SK-N-MC (cell line): Measurements from ENCODE around the gene CR1L.
"Not testable (repeated sequence)": the region's sequence is repeated elsewhere in the genome, so short reads cannot be mapped to it uniquely, and the experiment has no call there.

ENCODE experiments used
- DNase-seq: peaks from one replicate; pipeline ENCODE4 v3.0.0-alpha.2; 2011; ENCODE audit warnings: low read depth, low spot score
- H3K27ac ChIP-seq: fragments of 200-600 bp; sonication (generic); 2 replicates; pipeline ENCODE4 v1.5.1; 2016; ENCODE audit warnings: mixed run types
- H3K36me3 ChIP-seq: fragments of 200-600 bp; sonication (generic); 2 replicates; pipeline ENCODE4 v1.6.1; 2017; ENCODE audit warnings: antibody characterized with exemption, low read length, mixed read lengths; ENCODE audit not compliant: insufficient read depth
- H3K4me3 ChIP-seq: fragments of 200-600 bp; sonication (generic); 2 replicates; pipeline ENCODE4 v1.5.1; 2016
- H3K9ac ChIP-seq: fragments of 200-600 bp; sonication (generic); 2 replicates; pipeline ENCODE4 v1.8.0; 2017; ENCODE audit warnings: mixed run types, mixed read lengths; ENCODE audit not compliant: insufficient read length
- H3K9me3 ChIP-seq: fragments of 200-600 bp; sonication (generic); 2 replicates; pipeline ENCODE4 v1.6.1; 2017; ENCODE audit warnings: low read depth, mild to moderate bottlenecking, antibody characterized with exemption, low read length, moderate library complexity, mixed read lengths
- EZH2 ChIP-seq: fragments of 200-600 bp; sonication (generic); IDR thresholded peaks from one replicate; pipeline ENCODE4 v1.6.1; 2017; ENCODE audit warnings: antibody characterized with exemption
- FOXP2 ChIP-seq: optimal IDR thresholded peaks from 2 replicates; pipeline ENCODE3; 2011; ENCODE audit warnings: mild to moderate bottlenecking, moderate library complexity; ENCODE audit not compliant: insufficient read depth; ENCODE audit errors: extremely low read length, control extremely low read depth
- POLR2AphosphoS5 ChIP-seq: IDR thresholded peaks from 2 replicates; pipeline ENCODE4 v1.6.1; 2012; ENCODE audit warnings: mild to moderate bottlenecking, low read depth, low read length, borderline replicate concordance

Gene CR1L

DNA sequence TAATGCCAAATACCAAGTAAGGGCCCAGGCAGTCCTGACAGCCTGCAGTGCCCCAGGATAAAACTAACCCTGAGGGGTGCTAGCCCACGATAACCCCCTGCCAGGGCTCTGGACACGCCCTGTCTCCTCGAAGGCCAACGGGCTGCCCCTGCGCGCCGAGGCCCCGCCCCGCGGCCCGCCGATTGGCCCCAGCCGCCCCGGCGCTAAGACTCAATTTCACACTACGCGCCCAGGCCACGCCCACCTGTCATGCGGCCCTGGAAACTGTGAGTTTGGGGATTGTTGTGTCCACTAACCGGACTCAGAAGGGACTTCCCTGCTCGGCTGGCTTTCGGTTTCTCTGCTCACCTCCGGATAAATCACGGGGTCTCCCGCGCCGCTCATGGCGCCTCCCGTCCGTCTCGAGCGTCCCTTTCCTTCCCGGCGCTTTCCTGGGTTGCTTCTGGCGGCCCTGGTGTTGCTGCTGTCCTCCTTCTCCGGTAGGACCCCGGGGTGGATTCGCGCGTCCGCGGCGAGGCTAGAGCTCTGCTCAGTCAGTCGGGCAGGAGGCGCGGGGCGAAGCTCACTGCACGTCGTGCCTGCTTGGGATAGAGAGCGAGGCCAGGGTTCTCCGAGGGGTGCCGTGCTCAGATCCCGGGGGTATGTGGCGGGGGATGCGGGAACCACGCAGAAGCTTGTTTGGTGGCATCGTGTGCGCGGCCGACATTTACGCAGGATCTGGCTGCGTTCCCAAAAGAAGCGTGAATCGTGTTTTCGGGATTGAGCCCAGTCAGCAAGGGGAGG is at the start of gene CR1L:
CR1L (plus strand) TSS at position 282 of the 783 bp plus-strand sequence; CDS start at position 383, 101 bp downstream.
- Histone ChIP-seq H3K27ac (no peak within 1 kb of the TSS), H3K9ac (no peak within 1 kb of the TSS), H3K36me3 (no peaks in the 10 kb centered on the region), H3K9me3 (no peaks in the 10 kb centered on the region), H3K4me3 (peak within 1 kb of the TSS; percentile 60)
- no peak for DNase-seq
- no peak for TF ChIP-seq POLR2AphosphoS5

DNA sequence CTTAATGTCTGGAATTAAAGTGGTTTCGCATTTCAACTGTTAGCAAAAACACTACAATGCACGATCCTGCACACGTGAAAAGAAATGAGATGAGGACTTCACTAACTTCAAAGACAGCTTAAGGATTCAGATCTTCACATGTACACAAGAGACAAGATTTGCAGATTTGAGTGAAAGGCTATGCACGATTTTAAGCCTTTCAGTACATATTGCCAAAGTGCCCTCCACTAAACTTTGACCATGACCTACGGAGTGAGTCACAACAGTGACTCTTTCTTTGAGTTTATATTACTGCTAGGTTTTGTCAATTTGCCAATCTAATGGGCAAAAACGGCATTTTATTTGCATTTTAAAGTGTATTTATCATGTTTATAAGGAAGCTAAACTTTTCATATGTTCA is 41.2 kb upstream of the CR1L start:
- Histone ChIP-seq H3K4me3 (no peak overlapping the region), H3K36me3 (no peaks in the 10 kb centered on the region), H3K27ac (no peak overlapping the region), H3K9ac (no peak overlapping the region), H3K9me3 (no peaks in the 10 kb centered on the region)
- TF ChIP-seq POLR2AphosphoS5 (no peak), FOXP2 (no peak), EZH2 (no peak)
- DNase-seq: no peak

DNA sequence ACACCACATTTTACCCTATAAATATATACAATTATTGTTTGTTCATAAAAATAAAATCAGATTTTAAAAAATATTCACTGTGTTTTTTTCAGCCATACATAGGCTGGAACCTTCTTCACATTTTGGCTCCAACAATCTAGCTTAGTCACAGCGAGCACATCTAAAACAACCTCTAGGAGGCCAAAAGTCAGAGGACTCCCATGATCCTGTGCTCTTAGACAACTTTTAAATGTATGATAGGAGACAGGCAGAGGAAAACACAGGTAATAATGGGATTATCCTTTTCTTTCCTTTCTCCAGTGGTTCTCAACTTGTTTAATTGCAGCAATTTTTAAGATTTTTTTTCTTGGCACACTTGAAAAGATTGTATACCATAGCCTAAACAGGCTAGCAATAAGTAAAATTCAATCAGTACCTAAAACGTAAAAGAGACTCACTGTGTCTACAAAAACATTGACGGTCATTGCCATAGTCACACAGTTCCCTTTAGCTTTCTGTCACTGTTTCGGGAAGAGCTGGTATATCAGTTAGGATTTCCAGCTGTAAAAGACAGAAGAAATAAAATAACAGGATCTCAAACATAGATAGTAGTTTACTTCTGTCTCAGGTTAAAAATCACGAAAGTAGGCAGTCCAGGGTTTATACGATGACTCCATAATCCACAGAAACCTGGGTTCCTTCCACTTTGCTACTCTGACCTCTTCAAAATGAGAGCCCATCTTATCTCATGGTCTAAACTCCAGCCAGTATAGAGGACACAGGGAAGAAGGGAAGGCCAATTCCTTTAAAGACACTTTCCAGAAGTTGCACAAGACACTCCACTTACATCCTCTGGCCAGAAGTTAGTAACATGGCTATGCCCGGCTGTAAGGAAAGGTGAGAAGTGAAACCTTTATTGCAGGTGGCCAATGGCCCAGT is 39.2 kb upstream of the CR1L start:
- no peak overlapping the region for H3K9ac ChIP-seq
- H3K9me3 ChIP-seq: no peaks in the 10 kb centered on the region
- H3K27ac ChIP-seq: no peak overlapping the region
- H3K36me3 ChIP-seq: no peaks in the 10 kb centered on the region
- no peak for DNase-seq
- H3K4me3 ChIP-seq: no peak overlapping the region
- no peak for TF ChIP-seq FOXP2
- TF ChIP-seq EZH2: no peak
- no peak for TF ChIP-seq POLR2AphosphoS5

DNA sequence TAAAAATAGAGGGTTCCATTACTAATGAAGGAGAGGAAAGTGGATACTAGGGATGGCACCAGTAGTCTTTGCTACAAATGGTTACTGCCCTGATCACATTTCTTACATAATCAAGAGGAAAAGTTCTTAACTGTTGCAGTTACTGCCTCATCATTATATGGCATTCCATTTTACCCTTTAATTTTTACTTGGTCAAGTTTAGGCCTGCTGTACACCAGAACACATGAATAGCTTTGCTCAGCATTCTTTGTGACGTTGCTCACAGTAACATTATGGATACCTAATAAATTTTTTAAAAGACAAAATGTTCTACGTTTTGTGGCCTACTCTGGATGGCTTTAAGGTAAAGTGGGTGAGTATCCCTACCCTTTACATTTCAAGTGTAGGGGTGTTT is 38.6 kb upstream of the CR1L start:
- Histone ChIP-seq H3K27ac (no peak overlapping the region), H3K36me3 (no peaks in the 10 kb centered on the region), H3K9me3 (no peaks in the 10 kb centered on the region), H3K9ac (no peak overlapping the region), H3K4me3 (no peak overlapping the region)
- no peak for DNase-seq
- TF ChIP-seq FOXP2 (no peak), POLR2AphosphoS5 (no peak), EZH2 (no peak)

DNA sequence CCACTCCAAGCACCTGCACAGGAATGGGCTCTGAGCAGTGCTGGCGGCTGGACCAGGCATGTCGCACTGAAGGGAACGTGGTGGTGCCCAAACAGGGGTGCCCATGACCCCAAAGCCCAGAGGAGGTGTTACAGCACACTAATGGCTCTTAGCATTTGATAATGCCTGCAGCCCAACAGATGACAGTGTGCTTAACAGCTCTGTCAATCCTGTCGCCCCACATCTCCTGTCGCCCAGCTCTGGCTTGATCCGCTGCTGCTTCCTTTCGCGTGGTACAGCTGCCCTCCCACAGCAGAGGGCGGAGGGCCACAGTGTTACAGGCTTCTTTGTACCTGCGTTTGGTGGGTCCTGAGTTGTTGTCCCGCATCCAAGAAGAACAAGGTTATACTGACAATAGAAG is 32.2 kb upstream of the CR1L start:
- Histone ChIP-seq H3K9ac (no peak overlapping the region), H3K9me3 (no peaks in the 10 kb centered on the region), H3K36me3 (no peaks in the 10 kb centered on the region), H3K27ac (no peak overlapping the region), H3K4me3 (no peak overlapping the region)
- TF ChIP-seq POLR2AphosphoS5: no peak
- DNase-seq: no peak

DNA sequence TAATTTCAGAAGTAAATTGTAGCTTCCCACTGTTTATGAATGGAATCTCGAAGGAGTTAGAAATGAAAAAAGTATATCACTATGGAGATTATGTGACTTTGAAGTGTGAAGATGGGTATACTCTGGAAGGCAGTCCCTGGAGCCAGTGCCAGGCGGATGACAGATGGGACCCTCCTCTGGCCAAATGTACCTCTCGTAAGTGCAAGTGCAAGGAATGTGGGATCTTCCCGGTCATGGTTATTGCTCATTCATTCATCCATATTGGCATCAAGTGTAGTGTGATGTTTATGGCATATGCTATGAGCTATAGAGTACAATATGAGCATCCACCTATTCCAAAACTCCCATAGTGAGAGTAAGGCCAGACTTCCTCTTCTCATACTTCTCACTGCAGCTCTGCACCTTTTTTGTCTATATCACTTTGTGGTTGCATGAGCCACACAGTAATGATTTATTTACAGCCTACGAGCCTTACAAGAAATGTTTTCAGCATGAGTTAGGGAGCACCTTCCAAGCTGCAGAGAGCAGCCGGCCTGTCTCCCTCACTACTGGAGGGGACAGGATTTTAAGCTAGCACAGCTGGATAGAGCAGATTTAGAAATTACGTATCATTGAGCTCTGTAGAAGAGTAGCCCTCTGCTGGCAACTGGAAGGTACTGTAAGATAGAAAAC is 24.9 kb upstream of the CR1L start:
- TF ChIP-seq FOXP2: no peak
- TF ChIP-seq EZH2: no peak
- TF ChIP-seq POLR2AphosphoS5: no peak
- Histone ChIP-seq H3K9me3 (no peaks in the 10 kb centered on the region), H3K4me3 (no peak overlapping the region), H3K27ac (no peak overlapping the region), H3K9ac (no peak overlapping the region), H3K36me3 (no peaks in the 10 kb centered on the region)
- DNase-seq: peak; percentile 16

DNA sequence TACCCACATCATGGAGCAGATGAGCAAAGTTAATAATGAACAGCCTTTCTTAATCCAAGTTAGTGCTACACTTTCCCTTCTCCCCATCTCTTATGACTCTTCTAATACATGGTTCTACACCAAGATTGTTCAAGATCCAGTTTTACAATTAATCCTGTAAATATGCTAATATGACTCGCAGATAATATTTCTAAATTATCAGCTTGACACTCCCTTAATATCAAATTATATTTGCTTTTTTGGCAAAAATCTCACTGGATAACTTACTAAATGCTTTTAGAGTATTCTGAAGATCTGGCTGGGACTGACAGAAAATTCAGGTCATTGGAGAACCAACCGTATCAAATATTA is 24.4 kb upstream of the CR1L start:
- Histone ChIP-seq H3K9me3 (no peaks in the 10 kb centered on the region), H3K4me3 (no peak overlapping the region), H3K36me3 (no peaks in the 10 kb centered on the region), H3K27ac (no peak overlapping the region), H3K9ac (no peak overlapping the region)
- DNase-seq: no peak
- TF ChIP-seq EZH2 (no peak), POLR2AphosphoS5 (no peak), FOXP2 (no peak)

DNA sequence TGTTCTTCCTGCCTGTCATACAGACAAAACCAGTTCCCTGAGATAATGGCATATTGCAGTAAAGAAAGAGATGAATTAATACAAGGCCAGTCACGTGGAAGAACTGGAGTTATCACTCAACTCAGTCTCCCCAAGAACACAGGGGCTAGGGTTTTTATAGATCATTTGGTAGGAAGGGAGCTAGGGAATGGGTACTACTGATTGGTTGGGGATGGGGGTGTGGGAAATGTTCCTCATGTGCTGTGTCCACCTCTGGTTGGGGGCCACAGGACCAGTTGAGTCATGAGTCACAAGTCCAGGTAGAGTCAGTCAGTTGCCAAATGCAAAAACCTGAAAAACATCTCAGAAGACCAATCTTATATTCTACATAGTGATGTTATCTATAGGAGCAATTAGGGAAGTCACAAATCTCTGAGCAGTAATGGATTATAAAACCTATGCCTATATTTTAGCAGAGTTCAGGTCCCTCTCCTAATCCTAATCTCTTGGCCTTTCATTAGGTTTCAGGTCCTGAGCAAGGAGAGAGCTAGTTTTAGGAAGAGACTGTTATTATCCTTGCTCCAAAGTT is 19.3 kb upstream of the CR1L start:
- not testable (repeated sequence) for H3K9ac ChIP-seq, H3K27ac ChIP-seq, H3K36me3 ChIP-seq, H3K4me3 ChIP-seq, DNase-seq, H3K9me3 ChIP-seq

DNA sequence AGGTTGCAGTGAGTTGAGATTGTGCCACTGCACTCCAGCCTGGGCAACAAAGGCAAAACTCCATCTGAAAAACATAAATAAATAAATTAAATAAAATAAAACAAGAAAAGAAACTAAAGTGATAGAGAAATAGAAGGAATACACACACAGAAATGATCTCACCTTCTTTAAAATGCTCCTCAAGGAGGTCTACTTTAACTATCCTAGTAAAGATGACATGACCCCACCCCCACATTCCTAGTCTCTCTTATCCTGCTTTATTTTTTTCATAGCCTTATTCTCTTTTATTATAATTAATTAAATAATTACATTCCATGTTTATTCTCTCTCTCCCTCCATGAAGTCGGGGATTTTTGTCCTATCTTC is 18.0 kb upstream of the CR1L start:
- no peaks in the 10 kb centered on the region for H3K9me3 ChIP-seq
- TF ChIP-seq FOXP2 (no peak), EZH2 (no peak), POLR2AphosphoS5 (no peak)
- no peak for DNase-seq
- no peak overlapping the region for H3K9ac ChIP-seq
- no peaks in the 10 kb centered on the region for H3K36me3 ChIP-seq
- no peak overlapping the region for H3K4me3 ChIP-seq
- no peak overlapping the region for H3K27ac ChIP-seq
